Tibial artery (tissue), 4 donors: Measurements from ENCODE around the gene GLS.
A peak's percentile ranks its signal among the peaks of the same experiment; 100 is the strongest.
"Not testable (repeated sequence)": the region's sequence is repeated elsewhere in the genome, so short reads cannot be mapped to it uniquely, and the experiment has no call there.

ENCODE experiments used
- DNase-seq, 2 donors: peaks; one replicate each; pipeline ENCODE4 v3.0.0-alpha.2; 2019
- H3K27ac ChIP-seq, 2 donors: fragments of 200-600 bp; sonication (generic) in 1 of 2; 1 replicate in 1 of 2; 2 replicates in 1 of 2; pipeline ENCODE4 v1.5.1; 2018 to 2019; ENCODE audit warnings: mild to moderate bottlenecking in 1 of 2
- H3K27me3 ChIP-seq, 2 donors: fragments of 200-600 bp; sonication (generic) in 1 of 2; one replicate each; pipeline versions ENCODE4 v1.5.1 to v1.6.0; 2016 to 2019
- H3K36me3 ChIP-seq, 3 donors: fragments of 200-600 bp; sonication (generic) in 2 of 3; one replicate each; pipeline ENCODE4 v1.5.1; 2016 to 2019; ENCODE audit warnings: mild to moderate bottlenecking in 2 of 3
- H3K4me1 ChIP-seq, 4 donors: fragments of 200-600 bp; sonication (generic) in 2 of 4; 1 replicate in 3 of 4; 2 replicates in 1 of 4; pipeline ENCODE4 v1.5.1; 2016 to 2019
- H3K4me3 ChIP-seq, 2 donors: fragments of 200-600 bp; sonication (generic) in 1 of 2; 1 replicate in 1 of 2; 2 replicates in 1 of 2; pipeline ENCODE4 v1.5.1; 2018 to 2019; ENCODE audit warnings: mild to moderate bottlenecking in 2 of 2
- H3K9me3 ChIP-seq, 3 donors: fragments of 200-600 bp; sonication (generic) in 1 of 3; one replicate each; pipeline ENCODE4 v1.5.1; 2016 to 2019
- intact Hi-C: fragments of 100-400 bp; cut with DNase I; formaldehyde crosslinking; loops from one replicate; pipeline ENCODE4 v1.15.0; 2023; ENCODE audit warnings: low total_unique reads
- TF ChIP-seq, protein P1 (sequence below), 2 experiments: fragments of 200-600 bp in 1 of 2; fragments of 450-650 bp in 1 of 2; IDR thresholded peaks; one replicate each; pipeline ENCODE4 v1.5.1; 2017 to 2019; ENCODE audit warnings: antibody characterized with exemption in 2 of 2, mild to moderate bottlenecking in 1 of 2, moderate library complexity in 1 of 2

GLS gene

DNA sequence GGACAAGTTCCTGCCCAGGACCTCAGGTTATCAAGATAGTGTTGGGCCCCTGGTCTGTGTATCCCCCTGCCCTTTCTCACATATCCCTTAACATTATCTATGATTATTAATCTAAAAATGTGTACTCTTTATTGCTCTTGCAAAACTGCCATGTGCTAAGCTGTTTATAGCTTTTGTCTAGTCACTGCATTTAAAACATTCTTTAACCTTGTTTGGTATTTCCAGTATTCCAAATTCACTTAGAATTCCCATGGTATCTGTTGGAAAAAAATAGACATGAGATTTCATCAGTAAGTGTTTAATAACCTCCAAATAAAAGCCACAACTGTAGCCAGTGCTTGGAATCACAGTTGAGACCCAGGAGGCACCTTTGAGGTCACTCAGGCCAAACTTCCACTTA lies 16.2 kb upstream of the GLS start:
- peak overlapping the region; percentile 65 to 76 for H3K27ac ChIP-seq
- TF ChIP-seq, protein P1, sequence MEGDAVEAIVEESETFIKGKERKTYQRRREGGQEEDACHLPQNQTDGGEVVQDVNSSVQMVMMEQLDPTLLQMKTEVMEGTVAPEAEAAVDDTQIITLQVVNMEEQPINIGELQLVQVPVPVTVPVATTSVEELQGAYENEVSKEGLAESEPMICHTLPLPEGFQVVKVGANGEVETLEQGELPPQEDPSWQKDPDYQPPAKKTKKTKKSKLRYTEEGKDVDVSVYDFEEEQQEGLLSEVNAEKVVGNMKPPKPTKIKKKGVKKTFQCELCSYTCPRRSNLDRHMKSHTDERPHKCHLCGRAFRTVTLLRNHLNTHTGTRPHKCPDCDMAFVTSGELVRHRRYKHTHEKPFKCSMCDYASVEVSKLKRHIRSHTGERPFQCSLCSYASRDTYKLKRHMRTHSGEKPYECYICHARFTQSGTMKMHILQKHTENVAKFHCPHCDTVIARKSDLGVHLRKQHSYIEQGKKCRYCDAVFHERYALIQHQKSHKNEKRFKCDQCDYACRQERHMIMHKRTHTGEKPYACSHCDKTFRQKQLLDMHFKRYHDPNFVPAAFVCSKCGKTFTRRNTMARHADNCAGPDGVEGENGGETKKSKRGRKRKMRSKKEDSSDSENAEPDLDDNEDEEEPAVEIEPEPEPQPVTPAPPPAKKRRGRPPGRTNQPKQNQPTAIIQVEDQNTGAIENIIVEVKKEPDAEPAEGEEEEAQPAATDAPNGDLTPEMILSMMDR (IDR thresholded peaks at IDR 0.05) = no peak
- H3K4me3 ChIP-seq = no peak overlapping the region
- H3K36me3 ChIP-seq = no peaks in the 10 kb centered on the region
- no peak for DNase-seq
- peaks cover 0 to 98% (median 50%) of the 10 kb centered on the region in 4 donors for H3K4me1 ChIP-seq
- H3K27me3 ChIP-seq = no peaks in the 10 kb centered on the region
- intact Hi-C loops = no loop called here
- no peaks in the 10 kb centered on the region for H3K9me3 ChIP-seq

- TF ChIP-seq, protein P1 (IDR thresholded peaks at IDR 0.05) = no peak
- Histone ChIP-seq H3K27ac (peak overlapping the region; percentile 65 to 76), H3K27me3 (no peaks in the 10 kb centered on the region), H3K4me1 (peaks cover 0 to 98% (median 27%) of the 10 kb centered on the region in 4 donors), H3K9me3 (no peaks in the 10 kb centered on the region), H3K36me3 (no peaks in the 10 kb centered on the region), H3K4me3 (no peak overlapping the region)
- DNase-seq = no peak
- intact Hi-C loops = no loop called here
Measured at GRCh38 chr2:190867212-190867611, 13.4 kb upstream of the GLS start.

DNA sequence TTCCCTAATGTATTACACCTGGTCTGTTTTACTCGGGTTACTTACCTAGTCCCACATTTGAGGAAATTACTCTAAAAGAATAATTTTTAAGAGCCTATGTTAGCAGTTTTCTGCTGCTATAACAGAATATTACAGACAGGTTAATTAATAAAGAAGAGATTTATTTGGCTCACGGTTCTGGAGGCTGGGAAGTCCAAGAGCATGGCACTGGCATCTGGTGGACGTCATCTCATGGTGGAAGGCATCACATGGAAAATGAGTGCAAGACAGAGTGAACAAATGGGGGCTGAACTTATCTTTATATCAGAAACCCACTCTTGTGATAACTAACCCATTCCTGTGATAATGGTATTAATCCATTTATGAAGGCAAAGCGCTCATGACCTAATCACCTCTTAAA lies 12.8 kb upstream of the GLS start:
- H3K36me3 ChIP-seq = no peaks in the 10 kb centered on the region
- intact Hi-C loops = no loop called here

GRCh38 chr2:190869721-190870120 lies 10.9 kb upstream of the GLS start:
- intact Hi-C loops = no loop called here
- TF ChIP-seq, protein P1 (IDR thresholded peaks at IDR 0.05) = no peak
- H3K4me3 ChIP-seq = no peak overlapping the region
- no peaks in the 10 kb centered on the region for H3K27me3 ChIP-seq
- H3K36me3 ChIP-seq = no peaks in the 10 kb centered on the region
- peaks cover 0 to 73% (median 7%) of the 10 kb centered on the region in 4 donors for H3K4me1 ChIP-seq
- DNase-seq = no peak
- H3K27ac ChIP-seq = peak overlapping the region in 1 of 2 donors; percentile 76
- no peaks in the 10 kb centered on the region for H3K9me3 ChIP-seq

More for the DNA sequence above, 12.8 kb upstream of the GLS start:
- TF ChIP-seq, protein P1 (IDR thresholded peaks at IDR 0.05) = no peak
- H3K4me1 ChIP-seq = peaks cover 0 to 91% (median 21%) of the 10 kb centered on the region in 4 donors
- no peaks in the 10 kb centered on the region for H3K9me3 ChIP-seq
- DNase-seq = no peak
- no peaks in the 10 kb centered on the region for H3K27me3 ChIP-seq
- peak overlapping the region; percentile 52 to 76 for H3K27ac ChIP-seq
- no peak overlapping the region for H3K4me3 ChIP-seq

GRCh38 chr2:190873451-190873850 lies 7.2 kb upstream of the GLS start:
- H3K4me3 ChIP-seq, H3K27ac ChIP-seq, H3K27me3 ChIP-seq, H3K9me3 ChIP-seq, intact Hi-C loops, H3K36me3 ChIP-seq, DNase-seq: not testable (repeated sequence)
- peaks cover 0 to 64% (median 4%) of the 10 kb centered on the region in 4 donors for H3K4me1 ChIP-seq

GRCh38 chr2:190875891-190876290 lies 4.7 kb upstream of the GLS start:
- TF ChIP-seq, protein P1 (IDR thresholded peaks at IDR 0.05) = no peak
- H3K9me3 ChIP-seq = no peaks in the 10 kb centered on the region
- DNase-seq = no peak
- H3K27me3 ChIP-seq = no peaks in the 10 kb centered on the region
- peaks cover 0 to 54% (median 2%) of the 10 kb centered on the region in 4 donors for H3K4me1 ChIP-seq
- H3K36me3 ChIP-seq = no peaks in the 10 kb centered on the region
- H3K27ac ChIP-seq = peak overlapping the region in 1 of 2 donors; percentile 95
- no peak overlapping the region for H3K4me3 ChIP-seq
- intact Hi-C loops = no loop called here
